ENCODE data around the gene SH2D1A.

DNA sequence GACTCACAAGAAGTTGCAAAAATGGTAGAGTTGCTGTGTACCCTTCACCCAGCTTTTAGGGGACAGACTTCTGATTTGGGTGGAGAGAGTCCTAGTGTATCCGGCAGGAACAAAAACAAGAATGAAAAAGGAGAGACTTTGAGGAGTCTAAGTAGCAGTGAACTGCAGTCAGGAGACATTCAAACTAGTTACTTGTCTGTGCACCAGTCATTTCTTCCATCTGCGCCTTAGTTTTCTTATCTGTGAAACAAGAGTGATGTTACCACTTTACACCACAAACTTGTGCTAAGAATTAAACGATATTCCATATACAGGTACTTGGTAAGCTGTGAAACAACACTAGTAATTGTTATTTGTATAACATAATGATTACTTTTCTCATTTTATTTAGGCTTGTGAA, 47.3 kb downstream of the SH2D1A start:
- TF ChIP-seq CHD2 (IDR thresholded peaks at IDR 0.05; ENCODE audit: low read length, partially characterized antibody) (no peak), ELF1 (IDR thresholded peaks at IDR 0.05) (no peak), FOXM1 (IDR thresholded peaks at IDR 0.05; ENCODE audit: low read depth) (no peak), FOXJ3 (CRISPR knock-in tag; IDR thresholded peaks at IDR 0.05) (no peak), YY1 (IDR thresholded peaks at IDR 0.05; ENCODE audit: low read depth) (no peak)
- TF ChIP-seq, protein P1, sequence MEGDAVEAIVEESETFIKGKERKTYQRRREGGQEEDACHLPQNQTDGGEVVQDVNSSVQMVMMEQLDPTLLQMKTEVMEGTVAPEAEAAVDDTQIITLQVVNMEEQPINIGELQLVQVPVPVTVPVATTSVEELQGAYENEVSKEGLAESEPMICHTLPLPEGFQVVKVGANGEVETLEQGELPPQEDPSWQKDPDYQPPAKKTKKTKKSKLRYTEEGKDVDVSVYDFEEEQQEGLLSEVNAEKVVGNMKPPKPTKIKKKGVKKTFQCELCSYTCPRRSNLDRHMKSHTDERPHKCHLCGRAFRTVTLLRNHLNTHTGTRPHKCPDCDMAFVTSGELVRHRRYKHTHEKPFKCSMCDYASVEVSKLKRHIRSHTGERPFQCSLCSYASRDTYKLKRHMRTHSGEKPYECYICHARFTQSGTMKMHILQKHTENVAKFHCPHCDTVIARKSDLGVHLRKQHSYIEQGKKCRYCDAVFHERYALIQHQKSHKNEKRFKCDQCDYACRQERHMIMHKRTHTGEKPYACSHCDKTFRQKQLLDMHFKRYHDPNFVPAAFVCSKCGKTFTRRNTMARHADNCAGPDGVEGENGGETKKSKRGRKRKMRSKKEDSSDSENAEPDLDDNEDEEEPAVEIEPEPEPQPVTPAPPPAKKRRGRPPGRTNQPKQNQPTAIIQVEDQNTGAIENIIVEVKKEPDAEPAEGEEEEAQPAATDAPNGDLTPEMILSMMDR (IDR thresholded peaks at IDR 0.05): no peak
